HUES48 (cell line): ENCODE results near the gene ATAD3A.
"Not testable (repeated sequence)": the region's sequence is repeated elsewhere in the genome, so short reads cannot be mapped to it uniquely, and the experiment has no call there.

Source experiments
- H3K27ac ChIP-seq: one replicate; pipeline ENCODE4 v1.7.0; 2013; ENCODE audit warnings: low read depth, low read length, inconsistent platforms
- H3K27me3 ChIP-seq: 2 replicates; pipeline ENCODE4 v1.6.1; 2013; ENCODE audit warnings: mild to moderate bottlenecking, low read length; ENCODE audit not compliant: control insufficient read depth, insufficient read depth
- H3K36me3 ChIP-seq: 2 replicates; pipeline ENCODE4 v1.6.1; 2013; ENCODE audit warnings: low read length; ENCODE audit not compliant: control insufficient read depth, insufficient read depth
- H3K4me1 ChIP-seq: 2 replicates; pipeline ENCODE4 v1.6.1; 2013; ENCODE audit warnings: mild to moderate bottlenecking, low read length; ENCODE audit not compliant: control insufficient read depth, insufficient read depth
- H3K4me3 ChIP-seq: 2 replicates; pipeline ENCODE4 v1.5.1; 2013; ENCODE audit warnings: mild to moderate bottlenecking, low read depth, low read length
- H3K9ac ChIP-seq: 2 replicates; pipeline ENCODE4 v1.6.1; 2013; ENCODE audit warnings: mild to moderate bottlenecking, low read depth, low read length, moderate library complexity
- H3K9me3 ChIP-seq: 2 replicates; pipeline ENCODE4 v1.6.1; 2013; ENCODE audit warnings: low read length; ENCODE audit not compliant: control insufficient read depth, insufficient read depth

The ATAD3A gene

GRCh38 chr1:1512425-1512824 lies 463 bp downstream of the ATAD3A start:
- not testable (repeated sequence) for H3K9me3 ChIP-seq, H3K9ac ChIP-seq, H3K4me1 ChIP-seq, H3K27me3 ChIP-seq, H3K27ac ChIP-seq
- peaks cover 13% of the 10 kb centered on the region for H3K36me3 ChIP-seq
- peak overlapping the region; percentile 88 for H3K4me3 ChIP-seq

GRCh38 chr1:1513675-1514074 lies 1.7 kb downstream of the ATAD3A start:
- H3K36me3 ChIP-seq, result peaks cover 20% of the 10 kb centered on the region
- not testable (repeated sequence) for H3K27me3 ChIP-seq, H3K4me1 ChIP-seq, H3K9ac ChIP-seq, H3K27ac ChIP-seq, H3K4me3 ChIP-seq, H3K9me3 ChIP-seq

GRCh38 chr1:1514376-1514775 lies 2.4 kb downstream of the ATAD3A start:
- not testable (repeated sequence) for H3K4me3 ChIP-seq, H3K27ac ChIP-seq, H3K9ac ChIP-seq, H3K4me1 ChIP-seq, H3K27me3 ChIP-seq, H3K9me3 ChIP-seq
- peaks cover 20% of the 10 kb centered on the region for H3K36me3 ChIP-seq

- H3K9ac ChIP-seq, H3K27me3 ChIP-seq, H3K27ac ChIP-seq, H3K4me3 ChIP-seq, H3K9me3 ChIP-seq, H3K4me1 ChIP-seq: not testable (repeated sequence)
- H3K36me3 ChIP-seq, result peaks cover 36% of the 10 kb centered on the region
Measured at GRCh38 chr1:1516923-1517322, 5.0 kb downstream of the ATAD3A start.

GRCh38 chr1:1517973-1518620 lies 6.1 kb downstream of the ATAD3A start:
- H3K4me3 ChIP-seq, result no peak overlapping the region
- H3K4me1 ChIP-seq, result no peaks in the 10 kb centered on the region

GRCh38 chr1:1518621-1519007 lies 6.7 kb downstream of the ATAD3A start:
- H3K9ac ChIP-seq, H3K4me3 ChIP-seq, H3K27ac ChIP-seq, H3K9me3 ChIP-seq, H3K4me1 ChIP-seq, H3K27me3 ChIP-seq: not testable (repeated sequence)
- peaks cover 38% of the 10 kb centered on the region for H3K36me3 ChIP-seq

More at GRCh38 chr1:1517973-1518620, 6.1 kb downstream of the ATAD3A start:
- H3K27me3 ChIP-seq, result no peaks in the 10 kb centered on the region
- H3K36me3 ChIP-seq, result peaks cover 38% of the 10 kb centered on the region
- no peak overlapping the region for H3K9ac ChIP-seq
- no peaks in the 10 kb centered on the region for H3K9me3 ChIP-seq
- H3K27ac ChIP-seq, result no peak overlapping the region

- H3K4me1 ChIP-seq, H3K9ac ChIP-seq, H3K9me3 ChIP-seq, H3K27me3 ChIP-seq, H3K27ac ChIP-seq, H3K4me3 ChIP-seq: not testable (repeated sequence)
- H3K36me3 ChIP-seq, result peaks cover 40% of the 10 kb centered on the region
Measured at GRCh38 chr1:1519805-1520505, 8.0 kb downstream of the ATAD3A start.

- Histone ChIP-seq H3K9me3 (no peaks in the 10 kb centered on the region), H3K4me1 (no peaks in the 10 kb centered on the region), H3K27me3 (no peaks in the 10 kb centered on the region), H3K9ac (no peak overlapping the region), H3K4me3 (no peak overlapping the region), H3K36me3 (peaks cover 43% of the 10 kb centered on the region), H3K27ac (no peak overlapping the region)
Measured at GRCh38 chr1:1521331-1521730, 9.4 kb downstream of the ATAD3A start.

- not testable (repeated sequence) for H3K4me3 ChIP-seq, H3K4me1 ChIP-seq, H3K27ac ChIP-seq, H3K9ac ChIP-seq, H3K9me3 ChIP-seq, H3K27me3 ChIP-seq
- peaks cover 42% of the 10 kb centered on the region for H3K36me3 ChIP-seq
Measured at GRCh38 chr1:1522536-1522935, 10.6 kb downstream of the ATAD3A start.

- not testable (repeated sequence) for H3K4me3 ChIP-seq, H3K9me3 ChIP-seq, H3K4me1 ChIP-seq, H3K27me3 ChIP-seq, H3K9ac ChIP-seq, H3K27ac ChIP-seq
- peaks cover 41% of the 10 kb centered on the region for H3K36me3 ChIP-seq
Measured at GRCh38 chr1:1523226-1523625, 11.3 kb downstream of the ATAD3A start.

- H3K9ac ChIP-seq, H3K4me3 ChIP-seq, H3K9me3 ChIP-seq, H3K4me1 ChIP-seq, H3K27ac ChIP-seq, H3K27me3 ChIP-seq: not testable (repeated sequence)
- H3K36me3 ChIP-seq, result peaks cover 43% of the 10 kb centered on the region
Measured at GRCh38 chr1:1523651-1524050, 11.7 kb downstream of the ATAD3A start.
